ENCODE data around the gene PPP2R3B. TPM values are rescaled to one million over a fixed set of nuclear protein-coding genes. Genes with fewer than 3 reads are reported as not detected.

Gene PPP2R3B
- total and polyA plus RNA-seq, 2 of the 13 experiments (the other 11 are each of a cell fraction or from before 2014, with no cell fraction given) = 17.0 to 21.4 TPM

GRCh38 chrX:344371-344901 lies 42.3 kb downstream of the PPP2R3B start (continued):
- TF ChIP-seq IRX3 (CRISPR knock-in tag; IDR thresholded peaks at IDR 0.05; ENCODE audit: borderline replicate concordance, low read depth) = no peak
- no peak for TF ChIP-seq PBX2 (CRISPR knock-in tag; IDR thresholded peaks at IDR 0.05)
- TF ChIP-seq DMAP1 (CRISPR knock-in tag; IDR thresholded peaks at IDR 0.05) = no peak
- no peak for TF ChIP-seq GABPB1 (CRISPR knock-in tag; IDR thresholded peaks at IDR 0.05)
- TF ChIP-seq, protein P1, sequence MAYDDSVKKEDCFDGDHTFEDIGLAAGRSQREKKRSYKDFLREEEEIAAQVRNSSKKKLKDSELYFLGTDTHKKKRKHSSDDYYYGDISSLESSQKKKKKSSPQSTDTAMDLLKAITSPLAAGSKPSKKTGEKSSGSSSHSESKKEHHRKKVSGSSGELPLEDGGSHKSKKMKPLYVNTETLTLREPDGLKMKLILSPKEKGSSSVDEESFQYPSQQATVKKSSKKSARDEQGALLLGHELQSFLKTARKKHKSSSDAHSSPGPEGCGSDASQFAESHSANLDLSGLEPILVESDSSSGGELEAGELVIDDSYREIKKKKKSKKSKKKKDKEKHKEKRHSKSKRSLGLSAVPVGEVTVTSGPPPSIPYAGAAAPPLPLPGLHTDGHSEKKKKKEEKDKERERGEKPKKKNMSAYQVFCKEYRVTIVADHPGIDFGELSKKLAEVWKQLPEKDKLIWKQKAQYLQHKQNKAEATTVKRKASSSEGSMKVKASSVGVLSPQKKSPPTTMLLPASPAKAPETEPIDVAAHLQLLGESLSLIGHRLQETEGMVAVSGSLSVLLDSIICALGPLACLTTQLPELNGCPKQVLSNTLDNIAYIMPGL (CRISPR knock-in tag; IDR thresholded peaks at IDR 0.05; ENCODE audit: borderline replicate concordance in 1 of 2, low read depth in 1 of 2) = no peak
- TF ChIP-seq ZNF674 (CRISPR knock-in tag; IDR thresholded peaks at IDR 0.05; ENCODE audit: low read depth) = no peak
- TF ChIP-seq NAIF1 (CRISPR knock-in tag; IDR thresholded peaks at IDR 0.05; ENCODE audit: borderline replicate concordance) = no peak
- no peak for TF ChIP-seq MIER3 (CRISPR knock-in tag; IDR thresholded peaks at IDR 0.05; ENCODE audit: borderline replicate concordance)
- TF ChIP-seq SNRNP70 (IDR thresholded peaks at IDR 0.05; ENCODE audit: low read depth, low read length) = no peak
- no peak for TF ChIP-seq PPARG (CRISPR knock-in tag; conservative IDR thresholded peaks at IDR 0.05)
- TF ChIP-seq ZNF543 (CRISPR knock-in tag; IDR thresholded peaks at IDR 0.05) = no peak
- TF ChIP-seq MATR3 (CRISPR knock-in tag; IDR thresholded peaks at IDR 0.05) = no peak
- no peak for TF ChIP-seq MLX (CRISPR knock-in tag; IDR thresholded peaks at IDR 0.05)
- no peak for TF ChIP-seq ZFP37 (CRISPR knock-in tag; IDR thresholded peaks at IDR 0.05; ENCODE audit: borderline replicate concordance)
- TF ChIP-seq IRF2 (CRISPR knock-in tag; IDR thresholded peaks at IDR 0.05) = no peak

Data from HepG2 (cell line).